OCI-LY1 (cell line): ENCODE results near the gene ULK3.
A peak's percentile ranks its signal among the peaks of the same experiment; 100 is the strongest.

Experiments used
- H2AFZ ChIP-seq: fragments of 200-600 bp; sonication (generic), shearing (Covaris generic); 2 replicates; pipeline ENCODE4 v1.6.0; 2014; ENCODE audit warnings: antibody characterized with exemption, mild to moderate bottlenecking, low read length
- H3F3A ChIP-seq: fragments of 200-600 bp; sonication (generic), shearing (Covaris generic); 2 replicates; pipeline ENCODE4 v1.6.0; 2014; ENCODE audit warnings: mild to moderate bottlenecking, antibody characterized with exemption, low read length, moderate library complexity; ENCODE audit not compliant: insufficient read depth
- H3K27ac ChIP-seq: fragments of 200-600 bp; sonication (generic); 2 replicates; pipeline ENCODE4 v1.5.1; 2014; ENCODE audit warnings: low read length, mixed run types, mild to moderate bottlenecking, low read depth; ENCODE audit not compliant: poor library complexity, severe bottlenecking
- H3K27me3 ChIP-seq: fragments of 200-600 bp; sonication (generic); 2 replicates; pipeline ENCODE4 v1.6.0; 2014; ENCODE audit warnings: antibody characterized with exemption, mild to moderate bottlenecking, low read length, moderate library complexity; ENCODE audit not compliant: insufficient read depth
- H3K36me3 ChIP-seq: fragments of 200-600 bp; sonication (generic); 2 replicates; pipeline ENCODE4 v1.6.1; 2014; ENCODE audit warnings: mild to moderate bottlenecking, antibody characterized with exemption, low read length, moderate library complexity, mixed read lengths; ENCODE audit not compliant: insufficient read depth
- H3K4me1 ChIP-seq: fragments of 200-600 bp; sonication (generic); 2 replicates; pipeline ENCODE4 v1.5.1; 2014; ENCODE audit warnings: mild to moderate bottlenecking, low read length, moderate library complexity; ENCODE audit not compliant: insufficient read depth, severe bottlenecking
- H3K4me2 ChIP-seq: fragments of 200-600 bp; sonication (generic), shearing (Covaris generic); 2 replicates; pipeline ENCODE4 v1.6.1; 2014; ENCODE audit warnings: low read length
- H3K4me3 ChIP-seq: fragments of 200-600 bp; sonication (generic); 2 replicates; pipeline ENCODE4 v1.5.1; 2014; ENCODE audit warnings: low read length, low read depth, mild to moderate bottlenecking, mixed read lengths; ENCODE audit not compliant: poor library complexity, severe bottlenecking
- H3K79me2 ChIP-seq: fragments of 200-600 bp; shearing (Covaris generic); 2 replicates; pipeline ENCODE4 v1.6.1; 2016; ENCODE audit warnings: mixed run types, low read length, mixed read lengths; ENCODE audit not compliant: insufficient read depth
- H3K9ac ChIP-seq: fragments of 200-600 bp; sonication (generic), shearing (Covaris generic); 2 replicates; pipeline ENCODE4 v1.6.1; 2014; ENCODE audit warnings: mild to moderate bottlenecking, low read length, mixed read lengths
- H3K9me2 ChIP-seq: fragments of 200-600 bp; sonication (generic), shearing (Covaris generic); 2 replicates; pipeline ENCODE4 v1.6.1; 2014; ENCODE audit warnings: low read depth, mild to moderate bottlenecking, low read length, mixed read lengths
- H3K9me3 ChIP-seq: fragments of 200-600 bp; shearing (Covaris generic); 2 replicates; pipeline ENCODE4 v1.6.1; 2014; ENCODE audit warnings: low read length, mixed read lengths
- H4K20me1 ChIP-seq: fragments of 200-600 bp; sonication (generic), shearing (Covaris generic); 2 replicates; pipeline ENCODE4 v1.6.0; 2016; ENCODE audit warnings: mild to moderate bottlenecking, low read length; ENCODE audit not compliant: insufficient read depth
- CTCF ChIP-seq: fragments of 200-600 bp; sonication (generic), shearing (Covaris generic); IDR thresholded peaks from 2 replicates; pipeline ENCODE4 v1.5.1; 2017; ENCODE audit warnings: mild to moderate bottlenecking, antibody characterized with exemption, low read length, moderate library complexity, mixed read lengths
- EZH2 ChIP-seq: fragments of 200-600 bp; sonication (generic), shearing (Covaris generic); IDR thresholded peaks from 2 replicates; pipeline ENCODE4 v1.8.0; 2017; ENCODE audit warnings: borderline replicate concordance, mixed run types, mild to moderate bottlenecking, antibody characterized with exemption, low read length, moderate library complexity, mixed read lengths

The ULK3 gene

GRCh38 chr15:74820056-74820455 lies 22.9 kb downstream of the ULK3 start:
- Histone ChIP-seq H3K27me3 (no peaks in the 10 kb centered on the region; the same call in 1 of the 2 replicates), H3K9me2 (no peaks in the 10 kb centered on the region), H2AFZ (no peak overlapping the region), H4K20me1 (no peaks in the 10 kb centered on the region), H3K36me3 (no peaks in the 10 kb centered on the region), H3K9ac (no peak overlapping the region), H3K9me3 (no peaks in the 10 kb centered on the region), H3K79me2 (no peaks in the 10 kb centered on the region), H3K27ac (no peak overlapping the region), H3K4me1 (peaks cover 29% of the 10 kb centered on the region), H3K4me3 (no peak overlapping the region), H3F3A (no peaks in the 10 kb centered on the region), H3K4me2 (no peak overlapping the region)
- no peak for TF ChIP-seq EZH2
- TF ChIP-seq CTCF: no peak

- H3K79me2 ChIP-seq: no peaks in the 10 kb centered on the region
- H3K9me2 ChIP-seq: no peaks in the 10 kb centered on the region
- TF ChIP-seq EZH2 (no peak), CTCF (peak; percentile 38)
- H4K20me1 ChIP-seq: no peaks in the 10 kb centered on the region
- H3K27ac ChIP-seq: no peak overlapping the region
- no peak overlapping the region for H2AFZ ChIP-seq
- H3K4me2 ChIP-seq: no peak overlapping the region
- H3K4me1 ChIP-seq: peaks cover 29% of the 10 kb centered on the region
- no peak overlapping the region for H3K4me3 ChIP-seq
- no peaks in the 10 kb centered on the region for H3K9me3 ChIP-seq
- H3F3A ChIP-seq: no peaks in the 10 kb centered on the region
- no peaks in the 10 kb centered on the region; the same call in 1 of the 2 replicates for H3K27me3 ChIP-seq
- no peak overlapping the region for H3K9ac ChIP-seq
- no peaks in the 10 kb centered on the region for H3K36me3 ChIP-seq
Observed at GRCh38 chr15:74817370-74817737, 25.6 kb downstream of the ULK3 start.

GRCh38 chr15:74816624-74817369 lies 26.2 kb downstream of the ULK3 start:
- H3K9me3 ChIP-seq: no peaks in the 10 kb centered on the region

More at GRCh38 chr15:74816624-74817369, 26.2 kb downstream of the ULK3 start:
- H4K20me1 ChIP-seq: no peaks in the 10 kb centered on the region
- no peaks in the 10 kb centered on the region for H3K36me3 ChIP-seq
- no peaks in the 10 kb centered on the region; the same call in 1 of the 2 replicates for H3K27me3 ChIP-seq
- H3K9me2 ChIP-seq: no peaks in the 10 kb centered on the region
- no peaks in the 10 kb centered on the region for H3K79me2 ChIP-seq
- H3K4me1 ChIP-seq: peaks cover 28% of the 10 kb centered on the region
- no peak overlapping the region for H3K4me2 ChIP-seq
- H3K4me3 ChIP-seq: no peak overlapping the region
- H2AFZ ChIP-seq: no peak overlapping the region
- H3F3A ChIP-seq: no peaks in the 10 kb centered on the region
- no peak overlapping the region for H3K27ac ChIP-seq
- TF ChIP-seq CTCF (no peak), EZH2 (no peak)
- H3K9ac ChIP-seq: no peak overlapping the region
